RKO (cell line): ENCODE data around the gene GSE1.

Experiments
- DNase-seq: peaks from one replicate; pipeline ENCODE4 v3.0.0-alpha.2; 2016; ENCODE audit warnings: low spot score

GSE1 gene

GRCh38 chr16:85649411-85650134 is 36.5 kb downstream of the GSE1 start:
- DNase-seq: no peak

GRCh38 chr16:85650135-85650843 is 37.2 kb downstream of the GSE1 start:
- no peak for DNase-seq

- DNase-seq: no peak
Measured at GRCh38 chr16:85650844-85651628, 37.9 kb downstream of the GSE1 start.

- DNase-seq: no peak
Measured at GRCh38 chr16:85651629-85652430, 38.7 kb downstream of the GSE1 start.

- peak; percentile 26 for DNase-seq
Measured at GRCh38 chr16:85652431-85653221, 39.5 kb downstream of the GSE1 start.

GRCh38 chr16:85653290-85653891 is 40.3 kb downstream of the GSE1 start:
- DNase-seq: no peak

- DNase-seq: no peak
Measured at GRCh38 chr16:85654251-85655095, 41.4 kb downstream of the GSE1 start.

GRCh38 chr16:85655216-85656129 is 42.4 kb downstream of the GSE1 start:
- no peak for DNase-seq

- DNase-seq: no peak
Measured at GRCh38 chr16:85656351-85657266, 43.5 kb downstream of the GSE1 start.

- no peak for DNase-seq
Measured at GRCh38 chr16:85657267-85657650, 44.1 kb downstream of the GSE1 start.

- no peak for DNase-seq
Measured at GRCh38 chr16:85657996-85658395, 44.9 kb downstream of the GSE1 start.

- no peak for DNase-seq
Measured at GRCh38 chr16:85658504-85659326, 45.6 kb downstream of the GSE1 start.

GRCh38 chr16:85659336-85659735 is 46.2 kb downstream of the GSE1 start:
- DNase-seq: no peak

GRCh38 chr16:85659805-85660511 is 46.8 kb downstream of the GSE1 start:
- DNase-seq: peak; percentile 40

- no peak for DNase-seq
Measured at GRCh38 chr16:85660843-85661739, 48.0 kb downstream of the GSE1 start.
